Lower leg skin (tissue), 4 donors: ENCODE results near the gene PROM2. TPM values are rescaled to one million over a fixed set of nuclear protein-coding genes. Genes with fewer than 3 reads are reported as not detected.

Source experiments
- DNase-seq, 2 donors: peaks; one replicate each; pipeline ENCODE4 v3.0.0-alpha.2; 2019; ENCODE audit warnings: low spot score in 2 of 2
- H3K4me3 ChIP-seq: fragments of 200-600 bp; sonication (generic); 2 replicates; pipeline ENCODE4 v1.5.1; 2017; ENCODE audit warnings: mild to moderate bottlenecking, low read depth; ENCODE audit not compliant: poor library complexity, severe bottlenecking
- CTCF ChIP-seq, 3 donors: fragments of 450-650 bp; IDR thresholded peaks; one replicate each; pipeline ENCODE4 v1.5.1; 2016; ENCODE audit warnings: antibody characterized with exemption in 3 of 3, mild to moderate bottlenecking in 3 of 3, moderate library complexity in 2 of 3
- POLR2A ChIP-seq, 2 donors: fragments of 450-650 bp; IDR thresholded peaks; one replicate each; pipeline ENCODE4 v1.6.1; 2016 to 2017; ENCODE audit warnings: antibody characterized with exemption in 2 of 2, mild to moderate bottlenecking in 1 of 2, moderate library complexity in 1 of 2
- WGBS, 2 donors: methylation state at CpG; one replicate each; pipeline ENCODE4 v1.1.5; 2018; 5-methylcytosine and 5-hydroxymethylcytosine counted together
- intact Hi-C: fragments of 100-400 bp; cut with DNase I; formaldehyde crosslinking; loops from one replicate; pipeline ENCODE4 v1.15.0; 2023; ENCODE audit warnings: low total_unique reads
- total RNA-seq, 4 donors: library from RNA; depleted of rRNA; stranded (reverse); fragments of >200 nt; gene quantifications; one replicate each; pipeline ENCODE4 v1.1.0, GENCODE V29; 2016

The PROM2 gene
- total RNA-seq, 4 donors from 2014 or later, result 87.0 to 272 (median 98.0) TPM

DNA sequence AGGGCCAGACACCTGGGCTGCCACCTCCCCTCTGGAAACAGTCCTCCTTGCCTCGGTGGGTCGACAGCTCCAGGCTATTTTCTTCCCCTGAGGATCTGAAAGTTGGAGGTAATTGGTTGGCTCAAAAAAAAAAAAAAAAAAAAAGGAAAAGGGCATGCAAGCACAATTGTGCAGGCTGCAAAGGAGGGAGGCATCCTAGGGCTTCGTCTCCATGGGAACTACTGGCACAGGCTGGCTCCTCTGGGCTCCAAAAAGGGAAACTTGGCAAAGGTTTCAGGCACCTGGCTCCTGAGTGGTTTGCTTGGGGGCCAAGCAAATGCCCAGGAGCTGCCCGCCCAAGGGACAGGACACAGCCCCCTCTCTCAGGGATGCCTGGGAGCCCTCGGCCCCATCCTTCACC is 21.8 kb downstream of the PROM2 start:
- intact Hi-C loops, result no loop called here
- DNase-seq, result no peak
- 29 to 40% methylated on average over 5 of the region's 5 CpGs for WGBS, 2 donors
- TF ChIP-seq POLR2A (IDR thresholded peaks at IDR 0.05) (no peak), CTCF (IDR thresholded peaks at IDR 0.05) (no peak)
- H3K4me3 ChIP-seq, result no peak overlapping the region

DNA sequence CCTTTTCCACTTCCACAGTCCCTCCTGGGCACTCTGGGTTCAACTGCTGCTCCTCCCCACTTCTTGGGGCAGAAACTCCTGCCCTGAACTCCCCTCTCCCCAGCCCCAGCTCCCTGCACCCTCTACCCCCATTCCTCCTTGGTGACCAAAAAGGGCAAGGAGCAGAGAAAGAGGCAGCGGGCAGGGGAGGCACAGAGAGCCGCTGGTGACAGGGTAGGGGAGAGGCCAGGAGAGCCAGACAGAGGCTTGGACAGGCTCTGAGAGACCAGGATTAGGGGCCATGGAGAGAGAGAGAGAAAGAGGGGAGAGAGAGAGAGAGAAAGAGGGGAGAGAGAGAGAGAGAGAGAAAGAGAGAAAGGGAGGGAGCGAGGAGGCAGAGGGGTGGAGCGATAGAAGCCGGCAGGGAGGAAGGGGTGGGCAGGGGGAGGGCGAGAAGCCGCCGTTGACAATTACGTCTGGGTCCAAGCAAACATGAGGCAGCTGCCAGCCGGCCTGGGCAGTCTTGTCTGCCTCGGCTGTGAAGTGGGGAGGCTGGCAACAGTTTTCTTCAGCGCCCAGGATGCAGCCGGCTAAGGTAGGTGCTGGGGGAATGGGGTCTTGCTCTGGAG is 22.7 kb downstream of the PROM2 start, which contains the start of gene KCNIP3:
TSS of gene KCNIP3 (plus strand) at position 468 of the 608 bp plus-strand sequence. CDS start at position 560, 92 bp downstream.
- 5 to 8% methylated on average over 13 of the region's 13 CpGs for WGBS, 2 donors
- intact Hi-C loops, result no loop called here
- DNase-seq, result no peak
- H3K4me3 ChIP-seq, result no peak within 1 kb of the TSS
- no peak for TF ChIP-seq POLR2A (IDR thresholded peaks at IDR 0.05)
- no peak for TF ChIP-seq CTCF (IDR thresholded peaks at IDR 0.05)

DNA sequence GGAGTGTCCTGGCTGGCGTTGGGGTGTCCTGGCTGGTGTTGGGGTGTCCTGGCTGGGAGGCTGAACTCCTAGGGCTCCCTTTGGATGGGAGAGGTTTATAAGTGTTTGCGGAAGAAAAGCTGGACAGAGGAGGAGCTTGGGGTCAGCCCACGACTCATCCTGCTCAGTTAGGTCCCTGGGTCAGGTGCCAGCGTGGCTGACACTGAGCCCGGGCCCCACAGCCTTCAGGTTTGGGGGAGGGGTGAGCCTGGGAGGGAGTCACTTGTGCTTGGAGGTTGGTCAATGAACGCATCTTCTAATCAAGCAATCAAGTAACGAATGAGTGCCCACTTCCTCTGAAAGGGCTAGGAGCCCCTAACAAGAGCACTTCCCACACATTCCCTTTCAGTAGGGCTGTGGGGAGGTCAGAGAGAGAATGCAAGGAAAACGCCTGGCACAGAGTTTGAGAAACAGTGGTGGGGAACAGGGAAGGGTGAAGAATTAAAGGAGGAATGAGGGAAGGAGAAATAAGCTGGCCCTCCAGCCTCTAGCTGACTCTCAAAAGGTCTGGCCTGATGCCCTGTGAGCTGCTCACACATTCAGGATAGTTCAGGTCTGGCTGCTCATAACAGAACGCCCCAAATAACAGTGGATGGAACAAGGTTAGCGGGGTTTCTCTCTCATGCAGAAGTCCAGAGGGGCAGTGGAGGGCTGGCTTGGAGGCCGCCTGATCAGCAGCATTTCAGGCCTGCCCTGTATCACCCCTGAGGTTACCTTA is 23.6 kb downstream of the PROM2 start:
- TF ChIP-seq CTCF (IDR thresholded peaks at IDR 0.05) (no peak), POLR2A (IDR thresholded peaks at IDR 0.05) (no peak)
- no peak for DNase-seq
- no peak overlapping the region for H3K4me3 ChIP-seq
- intact Hi-C loops, result no loop called here
- WGBS, 2 donors, result 58 to 68% methylated on average over 11 of the region's 11 CpGs

DNA sequence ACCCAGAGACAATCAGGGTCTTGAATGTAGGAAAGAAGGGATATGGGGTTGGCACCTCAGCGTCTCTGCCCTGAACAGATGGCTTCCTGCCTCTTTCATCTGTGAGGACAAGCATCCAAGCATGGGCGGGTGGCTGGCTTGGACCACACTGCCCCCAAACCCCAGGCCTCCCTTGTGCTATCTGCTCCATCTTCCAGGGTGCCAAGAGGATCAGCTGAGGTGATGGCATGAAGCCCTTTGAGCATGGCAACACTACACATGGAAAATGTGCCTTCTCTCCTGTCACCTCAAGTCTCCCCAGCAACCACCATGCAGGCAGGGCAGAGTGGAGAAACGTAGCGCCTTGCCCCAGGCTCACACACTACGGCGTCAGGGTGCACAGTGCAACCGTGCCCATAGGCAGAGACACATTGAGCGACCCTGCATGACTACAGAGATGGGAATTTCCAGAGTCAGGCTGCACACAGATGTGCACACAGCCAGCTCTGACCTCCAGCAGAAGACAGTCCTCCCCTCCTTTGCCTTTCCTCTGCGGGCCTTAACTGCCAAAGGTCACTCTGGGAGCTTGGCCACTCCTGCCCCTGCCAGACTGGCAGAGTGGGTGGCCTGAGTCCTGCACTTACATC is 24.4 kb downstream of the PROM2 start:
- 51 to 52% methylated on average over 8 to 9 of the region's 9 CpGs for WGBS, 2 donors

GRCh38 chr2:95299961-95300360 is 25.7 kb downstream of the PROM2 start:
- no peak for DNase-seq
- no peak overlapping the region for H3K4me3 ChIP-seq
- 60 to 66% methylated on average over 9 of the region's 9 CpGs for WGBS, 2 donors
- intact Hi-C loops, result no loop called here
- TF ChIP-seq POLR2A (IDR thresholded peaks at IDR 0.05) (no peak), CTCF (IDR thresholded peaks at IDR 0.05) (no peak)

More for the DNA sequence above, 24.4 kb downstream of the PROM2 start:
- intact Hi-C loops, result no loop called here
- no peak overlapping the region for H3K4me3 ChIP-seq
- no peak for DNase-seq
- no peak for TF ChIP-seq POLR2A (IDR thresholded peaks at IDR 0.05)
- no peak for TF ChIP-seq CTCF (IDR thresholded peaks at IDR 0.05)
